Activated naive CD4-positive, alpha-beta T cell treated with Interleukin-2 at 50 U/mL for 16 hours (primary cell): Measurements from ENCODE around the gene BBS12.

Source experiments
- DNase-seq: peaks from one replicate; pipeline ENCODE4 v3.0.0-alpha.2; 2020

Gene BBS12

DNA sequence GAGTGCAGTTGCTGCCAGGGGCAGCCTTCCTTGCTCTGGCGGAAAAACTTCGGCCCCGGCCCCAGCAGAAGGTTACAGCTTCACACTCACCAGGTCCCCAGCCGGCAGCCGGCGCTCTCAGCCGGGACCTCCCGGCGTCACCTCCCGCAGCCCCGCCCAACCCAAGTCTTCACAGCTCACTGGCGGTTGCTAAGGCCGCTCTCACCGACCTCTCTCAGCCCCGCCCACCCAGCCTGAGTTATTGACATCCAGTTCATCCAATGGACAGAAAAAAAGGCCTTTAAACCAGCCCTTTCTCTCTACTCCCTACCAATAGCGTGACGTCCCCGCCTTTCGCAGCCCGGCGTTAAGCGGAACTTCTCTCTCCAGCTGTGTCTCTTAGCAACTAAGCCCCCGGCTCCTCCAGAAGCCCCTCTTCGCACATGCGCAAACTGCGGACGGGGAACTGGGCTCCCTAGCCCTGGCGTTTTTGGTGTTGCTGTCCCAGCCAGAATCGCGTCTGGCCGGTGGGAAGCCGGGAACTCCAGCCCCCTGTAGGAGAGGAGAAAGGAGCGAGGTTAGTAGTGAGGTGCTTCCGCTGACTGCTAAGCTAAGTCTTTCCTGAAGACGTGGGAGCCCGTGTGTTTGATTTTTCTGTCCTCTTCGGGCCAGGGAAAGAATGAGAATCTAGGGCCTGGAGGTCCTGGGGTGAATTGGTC is at the start of gene BBS12:
Gene BBS12, plus strand, starts transcription at position 376 of the 698 bp plus-strand sequence. CDS start 9,189 bp downstream, outside the sequence.
- DNase-seq, result peak; percentile 99

DNA sequence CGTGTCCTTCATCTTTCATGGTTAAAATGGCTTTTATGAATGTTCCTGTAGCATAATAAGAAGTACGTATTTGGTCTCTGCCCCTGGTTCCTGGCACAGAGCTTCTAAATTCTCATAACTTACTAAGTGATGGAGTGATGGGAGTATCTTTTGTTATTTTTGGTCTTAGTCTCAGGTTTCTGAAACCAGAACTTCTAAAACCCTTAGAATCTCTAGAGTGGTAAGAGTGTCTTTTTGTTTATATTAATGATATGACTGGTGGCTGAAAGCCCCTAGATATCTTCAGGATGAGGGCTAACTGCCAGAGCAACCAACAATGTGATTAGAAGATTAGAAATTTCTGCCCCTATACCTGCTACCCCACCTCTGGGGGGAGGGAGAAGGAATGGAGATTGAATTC is 45.8 kb upstream of the BBS12 start:
- no peak for DNase-seq

GRCh38 chr4:122687531-122688061 is 44.9 kb upstream of the BBS12 start:
- DNase-seq, result no peak

- DNase-seq, result no peak
These were observed 43.9 kb upstream of the BBS12 start for GRCh38 chr4:122688529-122689140.

- DNase-seq, result peak; percentile 17
These were observed 42.5 kb upstream of the BBS12 start for GRCh38 chr4:122689972-122690371.

- DNase-seq, result no peak
These were observed 40.5 kb upstream of the BBS12 start for GRCh38 chr4:122691988-122692387.

DNA sequence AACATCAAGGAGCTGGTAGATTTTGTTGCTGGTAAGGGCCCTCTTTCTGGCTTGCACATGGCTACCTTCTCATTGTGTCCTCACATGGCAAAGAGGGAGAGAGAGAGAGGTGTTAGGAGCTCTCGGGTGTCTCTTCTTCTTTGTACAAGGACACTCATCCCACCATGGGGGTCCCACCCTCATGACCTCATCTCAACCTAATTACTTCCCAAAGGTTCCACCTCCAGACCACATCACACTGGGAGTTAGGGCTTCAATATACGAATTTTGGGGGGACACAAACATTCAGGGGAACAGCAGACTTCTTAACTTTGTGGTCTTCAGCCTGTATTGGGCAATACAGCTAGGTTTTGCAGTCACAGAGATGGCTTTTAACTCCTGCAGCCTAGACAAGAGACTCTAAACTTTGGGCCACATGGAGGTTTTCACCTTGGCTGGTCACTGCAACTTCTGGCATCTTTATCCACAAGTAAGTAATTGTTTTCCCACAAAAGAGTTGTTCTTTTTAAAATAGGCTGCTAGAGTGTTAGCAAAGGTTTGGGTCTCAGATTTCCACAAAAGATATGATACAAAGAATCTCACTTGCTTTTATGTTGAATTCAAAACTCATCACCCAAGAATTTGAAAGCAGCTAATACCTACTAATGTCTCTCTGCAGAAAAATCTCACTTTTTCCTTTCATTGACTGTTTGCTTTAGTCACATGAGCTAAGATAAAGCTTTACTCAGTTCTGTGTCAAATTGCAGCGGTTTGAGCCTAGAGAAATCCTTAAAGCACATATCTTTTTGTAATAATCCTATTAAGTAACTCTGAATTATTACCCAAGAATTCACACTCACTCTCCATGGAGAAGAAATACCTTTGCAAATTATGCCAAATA is 39.6 kb upstream of the BBS12 start:
- DNase-seq, result no peak

DNA sequence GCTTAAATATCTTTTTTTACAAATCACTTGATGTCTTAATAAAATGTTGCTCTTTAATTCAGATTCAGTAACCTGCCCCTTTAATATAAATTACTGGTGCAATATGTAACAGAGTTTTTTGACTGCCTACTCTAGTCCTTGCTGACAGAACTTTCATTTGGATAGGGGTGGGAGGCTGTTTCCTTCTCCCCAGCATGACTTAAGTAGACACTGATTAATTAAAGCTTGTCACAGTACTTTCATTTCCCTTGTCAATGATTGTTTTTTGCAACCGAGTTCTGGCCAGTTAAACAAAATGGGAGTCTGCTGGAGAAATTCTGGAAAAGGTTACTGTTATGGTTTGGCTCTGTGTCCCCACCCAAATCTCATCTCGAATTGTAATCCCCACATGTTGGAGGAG is 37.3 kb upstream of the BBS12 start:
- no peak for DNase-seq

GRCh38 chr4:122700178-122700725 is 32.3 kb upstream of the BBS12 start:
- no peak for DNase-seq

DNA sequence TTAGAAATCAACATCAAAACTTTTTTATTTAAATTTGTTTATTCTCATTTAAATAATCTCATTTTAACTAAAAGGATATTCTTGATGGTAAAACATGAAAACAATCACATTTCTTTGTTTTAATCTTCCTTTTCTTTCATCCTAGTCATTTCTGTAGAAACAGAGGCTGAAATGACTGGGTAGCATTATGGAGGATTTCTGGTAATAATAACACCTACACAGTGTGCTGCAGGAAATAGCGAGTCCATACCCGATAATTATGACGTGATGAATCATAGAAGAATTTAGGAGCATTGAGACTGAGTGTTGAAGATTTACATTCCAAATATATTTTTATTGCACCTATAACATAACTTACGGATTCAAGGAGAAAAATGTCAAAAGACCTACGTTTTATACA is 31.4 kb upstream of the BBS12 start:
- no peak for DNase-seq

DNA sequence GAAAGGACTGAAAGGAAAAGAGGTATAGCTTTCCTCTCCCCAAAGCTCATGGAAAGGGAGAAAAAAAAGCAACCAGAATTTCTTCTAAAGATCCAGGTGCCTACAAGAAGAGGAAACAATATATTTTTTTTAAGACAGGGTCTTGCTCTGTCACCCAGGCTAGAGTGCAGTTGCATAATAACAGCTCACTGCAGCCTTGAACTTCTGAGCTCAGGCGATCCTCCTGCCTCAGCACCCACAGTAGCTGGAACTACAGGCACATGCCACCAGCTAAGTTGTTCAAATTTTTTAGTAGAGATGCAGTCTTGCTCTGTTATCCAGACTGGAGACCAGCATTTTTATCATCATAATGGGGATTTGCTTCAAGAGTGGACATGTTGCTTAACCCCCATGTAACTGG is 30.5 kb upstream of the BBS12 start:
- DNase-seq, result no peak

DNA sequence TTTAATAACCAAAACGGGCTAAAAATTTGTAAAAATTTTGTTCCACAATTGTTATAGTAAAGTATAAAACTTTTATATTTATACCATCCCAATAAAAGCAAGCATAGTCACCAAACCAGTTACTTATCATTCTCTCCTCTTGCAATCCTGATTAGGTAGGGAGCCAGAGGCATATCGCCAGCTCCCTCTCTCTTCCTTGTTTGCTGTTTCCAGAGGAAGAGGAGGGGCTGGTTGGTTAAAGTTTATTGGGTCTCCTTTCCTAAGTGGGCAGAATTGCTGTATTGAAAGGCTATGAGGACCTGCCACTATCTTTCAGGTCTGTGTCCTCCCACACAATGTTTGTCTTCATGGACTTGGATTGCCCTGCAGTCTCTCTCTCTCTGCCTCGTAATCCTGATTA is 29.6 kb upstream of the BBS12 start:
- DNase-seq, result no peak

GRCh38 chr4:122703868-122704267 is 28.6 kb upstream of the BBS12 start:
- DNase-seq, result no peak

GRCh38 chr4:122705009-122705408 is 27.5 kb upstream of the BBS12 start:
- no peak for DNase-seq

GRCh38 chr4:122705547-122706117 is 26.9 kb upstream of the BBS12 start:
- DNase-seq, result no peak

DNA sequence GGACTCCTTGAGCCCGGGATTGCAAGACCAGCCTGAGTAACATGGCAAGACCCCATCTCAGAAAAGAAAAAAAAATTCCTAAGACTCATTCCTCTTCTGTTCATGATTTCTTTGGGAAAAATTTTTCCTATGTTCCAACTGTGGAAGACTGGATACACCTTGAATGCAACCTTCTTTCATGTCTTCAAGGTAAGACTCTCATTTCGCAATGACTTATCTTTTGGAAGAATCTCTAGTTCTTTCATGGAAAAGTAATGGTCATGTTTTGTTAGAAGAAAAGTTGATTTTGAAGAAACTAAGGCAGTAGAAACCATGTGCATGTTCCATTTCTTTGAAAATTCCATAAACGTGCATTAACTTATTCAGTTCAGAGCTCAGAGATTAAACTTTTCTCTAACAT is 26.0 kb upstream of the BBS12 start:
- no peak for DNase-seq

DNA sequence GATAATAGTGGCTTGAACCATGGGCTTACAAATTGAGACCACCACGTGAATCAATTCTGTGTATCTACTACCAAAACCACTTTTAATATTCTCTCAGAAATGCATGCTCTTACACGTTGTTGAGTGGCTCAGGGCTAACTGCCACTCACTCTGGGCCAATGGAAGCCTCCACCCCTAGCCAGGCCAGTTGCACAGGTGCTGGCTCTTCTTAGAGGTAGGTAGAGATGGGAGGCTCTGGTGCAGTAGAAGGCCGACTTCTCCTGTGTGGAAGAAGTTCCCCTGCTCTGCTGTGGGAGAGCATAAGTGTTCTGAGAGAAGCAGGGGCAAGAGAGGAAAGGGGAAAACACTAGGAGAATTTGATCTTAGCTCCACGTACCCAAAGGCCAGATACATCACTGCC is 25.0 kb upstream of the BBS12 start:
- no peak for DNase-seq

DNA sequence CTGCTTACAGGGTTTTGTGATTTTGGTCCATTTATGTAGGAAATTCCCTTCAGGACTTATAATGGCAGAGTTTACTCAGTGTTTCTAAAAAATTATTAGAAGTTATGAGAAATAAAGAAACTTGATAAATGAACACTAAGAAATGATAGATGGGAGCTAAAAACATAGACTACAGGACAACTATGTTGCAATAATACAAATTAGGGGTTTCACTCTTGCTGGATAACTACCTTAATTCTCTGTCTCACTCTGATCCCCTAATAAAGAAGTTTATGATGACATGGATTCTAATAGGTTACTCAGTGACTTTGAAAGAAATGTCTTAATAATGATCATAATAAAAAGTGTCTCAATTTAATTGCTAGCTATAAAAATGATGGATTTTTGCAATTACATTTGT is 23.3 kb upstream of the BBS12 start:
- no peak for DNase-seq

GRCh38 chr4:122710434-122711308 is 21.8 kb upstream of the BBS12 start:
- DNase-seq, result peak; percentile 44

DNA sequence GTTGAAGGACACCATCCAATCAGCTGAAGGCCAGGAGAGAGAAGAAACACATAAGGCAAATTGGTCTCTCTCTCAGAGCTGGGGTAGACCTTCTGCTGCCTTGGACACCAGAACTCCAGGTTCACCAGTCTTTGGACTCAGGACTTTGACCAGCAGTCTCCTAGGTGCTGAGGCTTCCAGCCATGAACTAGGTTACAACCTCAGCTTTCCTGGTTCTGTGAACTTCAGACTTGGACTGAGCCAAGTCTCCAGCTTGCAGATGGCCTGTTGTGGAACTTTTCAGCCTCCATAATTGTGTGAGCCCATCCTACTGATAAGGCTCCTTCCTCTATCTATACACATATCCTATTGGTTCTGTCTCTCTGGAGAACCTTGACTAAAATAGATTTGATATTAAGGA is 20.6 kb upstream of the BBS12 start:
- no peak for DNase-seq

DNA sequence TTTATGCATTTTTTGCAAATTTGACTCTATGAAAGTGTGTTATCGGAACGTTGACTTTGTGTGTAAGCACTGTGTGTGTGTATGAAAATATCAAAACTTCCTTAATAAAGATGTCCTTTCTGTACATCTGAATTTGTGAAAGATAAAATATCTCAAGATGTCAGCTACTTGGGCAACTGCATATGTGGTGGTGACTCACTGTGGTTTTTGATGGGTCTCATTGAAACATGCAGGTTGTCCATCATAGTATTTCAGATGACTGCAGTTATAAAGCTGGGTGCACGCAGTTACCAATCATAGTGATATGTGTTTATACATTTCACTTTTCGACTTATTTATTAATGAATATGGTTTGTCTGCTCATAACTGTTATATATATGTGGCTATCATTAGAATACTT is 19.7 kb upstream of the BBS12 start:
- no peak for DNase-seq

DNA sequence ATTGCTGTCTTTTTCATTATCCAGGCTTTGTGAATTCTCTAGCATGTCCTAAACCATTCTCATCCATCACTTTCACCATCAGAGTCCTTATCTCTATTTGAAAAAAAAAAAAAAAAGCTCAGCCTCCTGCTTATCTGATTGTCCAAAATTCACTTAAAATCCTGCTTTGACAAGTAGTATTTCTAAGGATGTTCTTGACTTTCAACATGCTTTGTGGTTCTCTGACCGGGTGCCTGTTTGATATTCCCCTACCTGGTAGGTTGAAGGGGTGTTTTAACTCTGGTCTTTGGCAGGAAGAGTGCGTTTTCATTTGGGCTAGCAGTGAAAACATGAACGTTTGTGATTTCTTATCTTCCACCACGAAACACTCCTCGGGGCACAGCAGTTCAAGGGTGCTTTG is 17.3 kb upstream of the BBS12 start:
- DNase-seq, result no peak
